SK-N-SH treated with all-trans-retinoic acid at 6 μM for 48 hours (cell line): Measurements from ENCODE around the gene HS3ST5.

Experiments
- ATAC-seq: fragments of 200-7000 bp; cut with Tn5 transposase; 3 replicates; pipeline ENCODE4 v1.9.1; 2020; ENCODE audit warnings: mild to moderate bottlenecking, moderate library complexity
- ARNTL ChIP-seq: fragments of 450-650 bp; formaldehyde crosslinking; IDR thresholded peaks from 2 replicates; pipeline ENCODE4 v1.5.0; 2020; ENCODE audit warnings: low read depth, mild to moderate bottlenecking, moderate library complexity, borderline replicate concordance
- BACH2 ChIP-seq: fragments of 250-450 bp; sonication (Bioruptor Pico); IDR thresholded peaks from 2 replicates; pipeline ENCODE4 v1.9.0; 2021; ENCODE audit warnings: mild to moderate bottlenecking, borderline replicate concordance
- CSDC2 ChIP-seq: fragments of 250-450 bp; sonication (Bioruptor Pico); IDR thresholded peaks from 2 replicates; pipeline ENCODE4 v1.5.0; 2020; ENCODE audit warnings: mild to moderate bottlenecking, moderate library complexity
- ESRRG ChIP-seq: fragments of 250-450 bp; sonication (Bioruptor Pico); IDR thresholded peaks from 2 replicates; pipeline ENCODE4 v1.6.1; 2021; ENCODE audit warnings: mild to moderate bottlenecking
- GLIS3 ChIP-seq: fragments of 250-450 bp; sonication (Bioruptor Pico); IDR thresholded peaks from 2 replicates; pipeline ENCODE4 v1.5.0; 2020; ENCODE audit warnings: mild to moderate bottlenecking, moderate library complexity
- OSR1 ChIP-seq: fragments of 250-450 bp; sonication (Bioruptor Pico); IDR thresholded peaks from 2 replicates; pipeline ENCODE4 v1.8.0; 2022; ENCODE audit warnings: moderate library complexity, mild to moderate bottlenecking, inconsistent platforms
- PATZ1 ChIP-seq: fragments of 250-450 bp; sonication (Bioruptor Pico); IDR thresholded peaks from 2 replicates; pipeline ENCODE4 v1.8.0; 2020; ENCODE audit warnings: mild to moderate bottlenecking, moderate library complexity, borderline replicate concordance
- POU6F1 ChIP-seq: fragments of 250-450 bp; sonication (Bioruptor Pico); IDR thresholded peaks from 2 replicates; pipeline ENCODE4 v1.8.0; 2021; ENCODE audit warnings: low read depth, mild to moderate bottlenecking, moderate library complexity, borderline replicate concordance
- PPARA ChIP-seq: fragments of 250-450 bp; sonication (Bioruptor Pico); IDR thresholded peaks from 2 replicates; pipeline ENCODE4 v1.5.0; 2020; ENCODE audit warnings: mild to moderate bottlenecking, borderline replicate concordance
- RARB ChIP-seq: fragments of 250-450 bp; sonication (Bioruptor Pico); IDR thresholded peaks from 2 replicates; pipeline ENCODE4 v1.8.0; 2021; ENCODE audit warnings: mild to moderate bottlenecking, moderate library complexity
- SNAI2 ChIP-seq: fragments of 250-450 bp; sonication (Bioruptor Pico); IDR thresholded peaks from 2 replicates; pipeline ENCODE4 v1.5.0; 2020; ENCODE audit warnings: mild to moderate bottlenecking, moderate library complexity
- TCF4 ChIP-seq: fragments of 250-450 bp; sonication (Bioruptor Pico); IDR thresholded peaks from 2 replicates; pipeline ENCODE4 v1.8.0; 2021; ENCODE audit warnings: mild to moderate bottlenecking, moderate library complexity, borderline replicate concordance
- TOX ChIP-seq: fragments of 250-450 bp; sonication (Bioruptor Pico); IDR thresholded peaks from 2 replicates; pipeline ENCODE4 v1.8.0; 2021; ENCODE audit warnings: mild to moderate bottlenecking, moderate library complexity, borderline replicate concordance
- ZC3H10 ChIP-seq: fragments of 250-450 bp; sonication (Bioruptor Pico); IDR thresholded peaks from 2 replicates; pipeline ENCODE4 v1.5.1; 2021; ENCODE audit warnings: mild to moderate bottlenecking, moderate library complexity
- ZFP3 ChIP-seq: fragments of 250-450 bp; sonication (Bioruptor Pico); IDR thresholded peaks from 2 replicates; pipeline ENCODE4 v1.5.0; 2020; ENCODE audit warnings: mild to moderate bottlenecking, moderate library complexity
- ZFP30 ChIP-seq: fragments of 450-650 bp; formaldehyde crosslinking; IDR thresholded peaks from 2 replicates; pipeline ENCODE4 v1.5.0; 2022; ENCODE audit warnings: mild to moderate bottlenecking, moderate library complexity
- ZNF565 ChIP-seq: fragments of 450-650 bp; formaldehyde crosslinking; conservative IDR thresholded peaks from 2 replicates; pipeline ENCODE4 v1.5.0; 2020; ENCODE audit warnings: low read depth, mild to moderate bottlenecking, moderate library complexity
- TF ChIP-seq, protein P1 (sequence below): fragments of 250-450 bp; sonication (Bioruptor Pico); IDR thresholded peaks from 2 replicates; pipeline ENCODE4 v1.5.0; 2020; ENCODE audit warnings: mild to moderate bottlenecking, moderate library complexity
- TF ChIP-seq, protein P2 (sequence below): fragments of 250-450 bp; sonication (Bioruptor Pico); IDR thresholded peaks from 2 replicates; pipeline ENCODE4 v1.5.1; 2021; ENCODE audit warnings: mild to moderate bottlenecking, moderate library complexity
- TF ChIP-seq, protein P3 (sequence below): fragments of 250-450 bp; sonication (Bioruptor Pico); IDR thresholded peaks from 2 replicates; pipeline ENCODE4 v1.5.1; 2020; ENCODE audit warnings: low read depth, mild to moderate bottlenecking, moderate library complexity

The HS3ST5 gene

GRCh38 chr6:114194362-114195026 lies 148.3 kb downstream of the HS3ST5 start:
- TF ChIP-seq ESRRG (CRISPR knock-in tag) = no peak
- TF ChIP-seq POU6F1 = no peak
- TF ChIP-seq, protein P1, sequence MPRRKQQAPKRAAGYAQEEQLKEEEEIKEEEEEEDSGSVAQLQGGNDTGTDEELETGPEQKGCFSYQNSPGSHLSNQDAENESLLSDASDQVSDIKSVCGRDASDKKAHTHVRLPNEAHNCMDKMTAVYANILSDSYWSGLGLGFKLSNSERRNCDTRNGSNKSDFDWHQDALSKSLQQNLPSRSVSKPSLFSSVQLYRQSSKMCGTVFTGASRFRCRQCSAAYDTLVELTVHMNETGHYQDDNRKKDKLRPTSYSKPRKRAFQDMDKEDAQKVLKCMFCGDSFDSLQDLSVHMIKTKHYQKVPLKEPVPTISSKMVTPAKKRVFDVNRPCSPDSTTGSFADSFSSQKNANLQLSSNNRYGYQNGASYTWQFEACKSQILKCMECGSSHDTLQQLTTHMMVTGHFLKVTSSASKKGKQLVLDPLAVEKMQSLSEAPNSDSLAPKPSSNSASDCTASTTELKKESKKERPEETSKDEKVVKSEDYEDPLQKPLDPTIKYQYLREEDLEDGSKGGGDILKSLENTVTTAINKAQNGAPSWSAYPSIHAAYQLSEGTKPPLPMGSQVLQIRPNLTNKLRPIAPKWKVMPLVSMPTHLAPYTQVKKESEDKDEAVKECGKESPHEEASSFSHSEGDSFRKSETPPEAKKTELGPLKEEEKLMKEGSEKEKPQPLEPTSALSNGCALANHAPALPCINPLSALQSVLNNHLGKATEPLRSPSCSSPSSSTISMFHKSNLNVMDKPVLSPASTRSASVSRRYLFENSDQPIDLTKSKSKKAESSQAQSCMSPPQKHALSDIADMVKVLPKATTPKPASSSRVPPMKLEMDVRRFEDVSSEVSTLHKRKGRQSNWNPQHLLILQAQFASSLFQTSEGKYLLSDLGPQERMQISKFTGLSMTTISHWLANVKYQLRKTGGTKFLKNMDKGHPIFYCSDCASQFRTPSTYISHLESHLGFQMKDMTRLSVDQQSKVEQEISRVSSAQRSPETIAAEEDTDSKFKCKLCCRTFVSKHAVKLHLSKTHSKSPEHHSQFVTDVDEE = no peak
- TF ChIP-seq BACH2 (CRISPR knock-in tag) = no peak
- TF ChIP-seq PATZ1 = no peak
- TF ChIP-seq, protein P2, sequence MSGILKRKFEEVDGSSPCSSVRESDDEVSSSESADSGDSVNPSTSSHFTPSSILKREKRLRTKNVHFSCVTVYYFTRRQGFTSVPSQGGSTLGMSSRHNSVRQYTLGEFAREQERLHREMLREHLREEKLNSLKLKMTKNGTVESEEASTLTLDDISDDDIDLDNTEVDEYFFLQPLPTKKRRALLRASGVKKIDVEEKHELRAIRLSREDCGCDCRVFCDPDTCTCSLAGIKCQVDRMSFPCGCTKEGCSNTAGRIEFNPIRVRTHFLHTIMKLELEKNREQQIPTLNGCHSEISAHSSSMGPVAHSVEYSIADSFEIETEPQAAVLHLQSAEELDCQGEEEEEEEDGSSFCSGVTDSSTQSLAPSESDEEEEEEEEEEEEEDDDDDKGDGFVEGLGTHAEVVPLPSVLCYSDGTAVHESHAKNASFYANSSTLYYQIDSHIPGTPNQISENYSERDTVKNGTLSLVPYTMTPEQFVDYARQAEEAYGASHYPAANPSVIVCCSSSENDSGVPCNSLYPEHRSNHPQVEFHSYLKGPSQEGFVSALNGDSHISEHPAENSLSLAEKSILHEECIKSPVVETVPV (CRISPR knock-in tag) = no peak
- TF ChIP-seq ZFP3 (CRISPR knock-in tag) = no peak
- TF ChIP-seq PPARA (CRISPR knock-in tag) = no peak
- TF ChIP-seq TCF4 (CRISPR knock-in tag) = no peak
- TF ChIP-seq SNAI2 (CRISPR knock-in tag) = no peak
- no peak for TF ChIP-seq OSR1
- TF ChIP-seq, protein P3, sequence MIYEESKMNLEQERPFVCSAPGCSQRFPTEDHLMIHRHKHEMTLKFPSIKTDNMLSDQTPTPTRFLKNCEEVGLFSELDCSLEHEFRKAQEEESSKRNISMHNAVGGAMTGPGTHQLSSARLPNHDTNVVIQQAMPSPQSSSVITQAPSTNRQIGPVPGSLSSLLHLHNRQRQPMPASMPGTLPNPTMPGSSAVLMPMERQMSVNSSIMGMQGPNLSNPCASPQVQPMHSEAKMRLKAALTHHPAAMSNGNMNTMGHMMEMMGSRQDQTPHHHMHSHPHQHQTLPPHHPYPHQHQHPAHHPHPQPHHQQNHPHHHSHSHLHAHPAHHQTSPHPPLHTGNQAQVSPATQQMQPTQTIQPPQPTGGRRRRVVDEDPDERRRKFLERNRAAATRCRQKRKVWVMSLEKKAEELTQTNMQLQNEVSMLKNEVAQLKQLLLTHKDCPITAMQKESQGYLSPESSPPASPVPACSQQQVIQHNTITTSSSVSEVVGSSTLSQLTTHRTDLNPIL (CRISPR knock-in tag) = no peak
- no peak for TF ChIP-seq ZNF565 (CRISPR knock-in tag)
- TF ChIP-seq TOX (CRISPR knock-in tag) = no peak
- no peak for TF ChIP-seq ARNTL
- TF ChIP-seq ZFP30 (CRISPR knock-in tag) = no peak
- TF ChIP-seq GLIS3 (CRISPR knock-in tag) = no peak
- TF ChIP-seq RARB (CRISPR knock-in tag) = no peak
- TF ChIP-seq, all 23 proteins: peak for 0
- ATAC-seq = no peak

DNA sequence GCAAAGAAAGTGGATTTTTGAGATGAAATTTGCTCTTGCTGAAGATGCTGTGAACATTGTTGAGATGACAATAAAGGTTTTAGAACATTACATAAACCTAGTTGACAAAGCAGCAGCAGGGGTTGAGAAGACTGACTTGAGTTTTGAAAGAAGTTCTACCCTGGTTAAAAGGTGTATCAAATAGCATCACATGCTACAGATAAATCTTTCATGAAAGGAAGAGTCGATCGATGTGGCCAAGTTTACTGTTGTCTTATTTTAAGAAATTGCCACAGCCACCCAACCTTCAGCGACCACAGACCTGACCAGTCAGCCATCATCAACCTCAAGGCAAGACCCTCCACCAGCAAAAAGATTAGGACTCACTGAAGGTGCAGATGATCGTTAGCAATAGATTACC lies 155.3 kb downstream of the HS3ST5 start:
- ATAC-seq = no peak
- TF ChIP-seq BACH2 (CRISPR knock-in tag) (no peak), GLIS3 (CRISPR knock-in tag) (no peak), PATZ1 (no peak), RARB (CRISPR knock-in tag) (no peak), POU6F1 (no peak), TCF4 (CRISPR knock-in tag) (no peak), ARNTL (no peak), CSDC2 (no peak), ESRRG (CRISPR knock-in tag) (no peak), OSR1 (no peak), ZNF565 (CRISPR knock-in tag) (no peak), PPARA (CRISPR knock-in tag) (no peak), ZC3H10 (CRISPR knock-in tag) (no peak)
- TF ChIP-seq, protein P2 (CRISPR knock-in tag) = no peak
- TF ChIP-seq, protein P1 = no peak
